Liver (tissue), 9 donors: ENCODE data around the gene LMAN2. TPM values are rescaled to one million over a fixed set of nuclear protein-coding genes. Genes with fewer than 3 reads are reported as not detected.

Source experiments
- DNase-seq: peaks from one replicate; pipeline ENCODE4 v3.0.0-alpha.2; 2017; ENCODE audit warnings: low spot score
- H3K27ac ChIP-seq, 2 donors: one replicate each; pipeline ENCODE4 v1.7.0; 2013; ENCODE audit warnings: inconsistent platforms in 2 of 2, low read length in 2 of 2, control low read depth in 1 of 2, low read depth in 1 of 2, mild to moderate bottlenecking in 1 of 2
- H3K27me3 ChIP-seq, 4 donors: one replicate each; pipeline versions ENCODE4 v1.6.1 to v1.7.0; 2013; ENCODE audit warnings: low read length in 3 of 4, inconsistent platforms in 1 of 4, mild to moderate bottlenecking in 1 of 4, moderate library complexity in 1 of 4; ENCODE audit not compliant: control insufficient read depth in 4 of 4, insufficient read depth in 4 of 4
- H3K36me3 ChIP-seq, 4 donors: one replicate each; pipeline versions ENCODE4 v1.6.1 to v1.7.0; 2013; ENCODE audit warnings: low read length in 3 of 4, mild to moderate bottlenecking in 3 of 4, low read depth in 1 of 4, moderate library complexity in 1 of 4; ENCODE audit not compliant: control insufficient read depth in 4 of 4, insufficient read depth in 3 of 4
- H3K4me1 ChIP-seq, 4 donors: one replicate each; pipeline versions ENCODE4 v1.6.1 to v1.7.0; 2013; ENCODE audit warnings: low read length in 3 of 4, mild to moderate bottlenecking in 3 of 4, moderate library complexity in 1 of 4; ENCODE audit not compliant: control insufficient read depth in 4 of 4, insufficient read depth in 4 of 4
- H3K4me3 ChIP-seq, 3 donors: one replicate each; pipeline versions ENCODE4 v1.6.1 to v1.7.0; 2013; ENCODE audit warnings: low read length in 3 of 3, control low read depth in 1 of 3, low read depth in 1 of 3, mild to moderate bottlenecking in 1 of 3
- H3K9ac ChIP-seq, 2 donors: one replicate each; pipeline ENCODE4 v1.7.0; 2013; ENCODE audit warnings: low read length in 2 of 2, mild to moderate bottlenecking in 2 of 2, moderate library complexity in 2 of 2, control low read depth in 1 of 2, low read depth in 1 of 2
- H3K9me3 ChIP-seq, 4 donors: one replicate each; pipeline versions ENCODE4 v1.6.1 to v1.7.0; 2013; ENCODE audit warnings: low read length in 3 of 4; ENCODE audit not compliant: control insufficient read depth in 4 of 4
- ATF3 ChIP-seq: IDR thresholded peaks from 2 replicates; pipeline ENCODE4 v1.6.1; 2016; ENCODE audit warnings: antibody characterized with exemption
- CTCF ChIP-seq: fragments of 150-350 bp; IDR thresholded peaks from 2 replicates; pipeline ENCODE4 v1.5.1; 2017; ENCODE audit warnings: improper control_type of control experiment, low read depth, low read length; ENCODE audit not compliant: missing input control
- EGR1 ChIP-seq, 2 donors: IDR thresholded peaks; 2 replicates each; pipeline ENCODE4 v1.6.1; 2016 to 2018; ENCODE audit warnings: antibody characterized with exemption in 2 of 2, low read depth in 2 of 2
- FOXA1 ChIP-seq: IDR thresholded peaks from 2 replicates; pipeline ENCODE4 v1.6.1; 2016; ENCODE audit warnings: antibody characterized with exemption
- FOXA2 ChIP-seq: IDR thresholded peaks from 2 replicates; pipeline ENCODE4 v1.6.1; 2016; ENCODE audit warnings: antibody characterized with exemption
- GABPA ChIP-seq, 2 donors: IDR thresholded peaks in 1 of 2; conservative IDR thresholded peaks in 1 of 2; 2 replicates each; pipeline ENCODE4 v1.6.1; 2016; ENCODE audit warnings: antibody characterized with exemption in 2 of 2, mild to moderate bottlenecking in 1 of 2, moderate library complexity in 1 of 2
- HNF4A ChIP-seq, 2 donors: conservative IDR thresholded peaks; 2 replicates each; pipeline ENCODE4 v1.6.1; 2016; ENCODE audit warnings: antibody characterized with exemption in 2 of 2, mild to moderate bottlenecking in 2 of 2
- JUND ChIP-seq, 2 donors: IDR thresholded peaks; 2 replicates each; pipeline ENCODE4 v1.6.1; 2016; ENCODE audit warnings: antibody characterized with exemption in 2 of 2
- MAX ChIP-seq: IDR thresholded peaks from 2 replicates; pipeline ENCODE4 v1.6.1; 2016; ENCODE audit warnings: antibody characterized with exemption
- NR2F2 ChIP-seq: IDR thresholded peaks from 2 replicates; pipeline ENCODE4 v1.6.1; 2016; ENCODE audit warnings: antibody characterized with exemption
- REST ChIP-seq: IDR thresholded peaks from 2 replicates; pipeline ENCODE4 v1.6.1; 2016; ENCODE audit warnings: antibody characterized with exemption, mild to moderate bottlenecking
- RXRA ChIP-seq, 2 donors: IDR thresholded peaks; 2 replicates each; pipeline ENCODE4 v1.6.1; 2017 to 2018; ENCODE audit warnings: antibody characterized with exemption in 2 of 2, mild to moderate bottlenecking in 1 of 2
- TAF1 ChIP-seq: conservative IDR thresholded peaks from 2 replicates; pipeline ENCODE4 v1.6.1; 2016; ENCODE audit warnings: antibody characterized with exemption, mild to moderate bottlenecking
- YY1 ChIP-seq: IDR thresholded peaks from 2 replicates; pipeline ENCODE4 v1.6.1; 2016; ENCODE audit warnings: antibody characterized with exemption, mild to moderate bottlenecking
- ZBTB33 ChIP-seq: IDR thresholded peaks from 2 replicates; pipeline ENCODE4 v1.6.1; 2016; ENCODE audit warnings: antibody characterized with exemption
- WGBS: extraction: QIAGEN DNeasy Blood & Tissue Kit; methylation state at CpG from one replicate; pipeline ENCODE4 v1.1.7; 2013; 5-methylcytosine and 5-hydroxymethylcytosine counted together
- polyA plus RNA-seq, 2 donors: library from polyadenylated mRNA; stranded (reverse) in 1 of 2; unstranded in 1 of 2; fragments of 200-250 nt in 1 of 2; fragments of >200 nt in 1 of 2; fragmentation: Nextera tagmentation in 1 of 2; extraction: Ambion mirVana in 1 of 2; gene quantifications; one replicate each; pipeline versions ENCODE4 v1.2.1 to v1.2.3, GENCODE V29; 2013 to 2015
- total RNA-seq, 2 donors: library from RNA; depleted of rRNA; stranded (reverse); fragments of >200 nt; gene quantifications; one replicate each; pipeline ENCODE4 v1.2.3, GENCODE V29; 2014
- donor health status: healthy.
- donor health status: healthy.
- donor health status: healthy.
- donor health status: healthy.
- donor health status: healthy.

The LMAN2 gene
- total and polyA plus RNA-seq, 4 donors = 243 to 478 (median 364) TPM

GRCh38 chr5:177356746-177357145 lies 5.3 kb upstream of the LMAN2 start:
- H3K9me3 ChIP-seq = no peaks in the 10 kb centered on the region
- H3K4me3 ChIP-seq = no peak overlapping the region
- no peaks in the 10 kb centered on the region for H3K27me3 ChIP-seq
- no peak for TF ChIP-seq MAX
- no peak for TF ChIP-seq GABPA (IDR thresholded peaks at IDR 0.05 in 1 of 2, conservative IDR thresholded peaks at IDR 0.05 in 1 of 2)
- H3K9ac ChIP-seq = no peak overlapping the region
- H3K36me3 ChIP-seq = no peaks in the 10 kb centered on the region
- WGBS = 82% methylated on average over 3 of the region's 3 CpGs
- no peak for DNase-seq
- H3K4me1 ChIP-seq = peaks cover 22 to 75% (median 59%) of the 10 kb centered on the region in 4 donors
- peak overlapping the region; percentile 77 to 92 for H3K27ac ChIP-seq

- H3K4me3 ChIP-seq = no peak overlapping the region
- H3K27ac ChIP-seq = peak overlapping the region in 1 of 2 donors; percentile 93
- no peaks in the 10 kb centered on the region for H3K36me3 ChIP-seq
- no peaks in the 10 kb centered on the region for H3K27me3 ChIP-seq
- H3K9ac ChIP-seq = no peak overlapping the region
- peaks cover 22 to 70% (median 55%) of the 10 kb centered on the region in 4 donors for H3K4me1 ChIP-seq
- no peak for TF ChIP-seq REST
- no peak for TF ChIP-seq HNF4A (conservative IDR thresholded peaks at IDR 0.05)
- no peak for TF ChIP-seq FOXA2
- TF ChIP-seq CTCF = no peak
- TF ChIP-seq RXRA (IDR thresholded peaks at IDR 0.05) = no peak
- TF ChIP-seq TAF1 = no peak
- TF ChIP-seq NR2F2 = no peak
- no peak for TF ChIP-seq EGR1 (IDR thresholded peaks at IDR 0.05; ENCODE audit: low read depth in 2 of 2)
- no peak for TF ChIP-seq MAX
- no peak for TF ChIP-seq ZBTB33
- TF ChIP-seq JUND (IDR thresholded peaks at IDR 0.05) = no peak
- no peak for TF ChIP-seq FOXA1
- no peak for TF ChIP-seq ATF3
- TF ChIP-seq YY1 = no peak
- no peak for TF ChIP-seq GABPA (IDR thresholded peaks at IDR 0.05 in 1 of 2, conservative IDR thresholded peaks at IDR 0.05 in 1 of 2)
- H3K9me3 ChIP-seq = no peaks in the 10 kb centered on the region
- no peak for DNase-seq
- 13% methylated on average over 1 of the region's 1 CpG for WGBS
Observed at GRCh38 chr5:177355868-177356168, 4.3 kb upstream of the LMAN2 start.
